ENCODE data around the gene B4GALT1.

B4GALT1 gene

GRCh38 chr9:33109097-33109496, 58.0 kb downstream of the B4GALT1 start:
- no peak for TF ChIP-seq CTCF (IDR thresholded peaks at IDR 0.05; ENCODE audit: low read depth, low read length)
- no peak for DNase-seq
- H3K4me3 ChIP-seq (ENCODE audit: low read depth, low read length), result no peak overlapping the region
- no peaks in the 10 kb centered on the region for H3K27me3 ChIP-seq (ENCODE audit: insufficient read depth, low read depth, severe bottlenecking)
- H3K36me3 ChIP-seq, result no peaks in the 10 kb centered on the region
- H3K9me3 ChIP-seq (ENCODE audit: severe bottlenecking), result no peaks in the 10 kb centered on the region
- H3K27ac ChIP-seq, result no peak overlapping the region

- Histone ChIP-seq H3K36me3 (no peaks in the 10 kb centered on the region), H3K4me3 (ENCODE audit: low read depth, low read length) (no peak overlapping the region), H3K9me3 (ENCODE audit: severe bottlenecking) (no peaks in the 10 kb centered on the region), H3K27me3 (ENCODE audit: insufficient read depth, low read depth, severe bottlenecking) (no peaks in the 10 kb centered on the region), H3K27ac (no peak overlapping the region)
- no peak for DNase-seq
- no peak for TF ChIP-seq CTCF (IDR thresholded peaks at IDR 0.05; ENCODE audit: low read depth, low read length)
These were observed 58.7 kb downstream of the B4GALT1 start for GRCh38 chr9:33108472-33108871.

GRCh38 chr9:33107762-33108161, 59.4 kb downstream of the B4GALT1 start:
- Histone ChIP-seq H3K36me3 (no peaks in the 10 kb centered on the region), H3K27ac (no peak overlapping the region), H3K27me3 (ENCODE audit: insufficient read depth, low read depth, severe bottlenecking) (no peaks in the 10 kb centered on the region), H3K9me3 (ENCODE audit: severe bottlenecking) (no peaks in the 10 kb centered on the region), H3K4me3 (ENCODE audit: low read depth, low read length) (no peak overlapping the region)
- no peak for DNase-seq
- no peak for TF ChIP-seq CTCF (IDR thresholded peaks at IDR 0.05; ENCODE audit: low read depth, low read length)

GRCh38 chr9:33106827-33107621, 60.1 kb downstream of the B4GALT1 start:
- H3K36me3 ChIP-seq, result no peaks in the 10 kb centered on the region
- H3K27me3 ChIP-seq (ENCODE audit: insufficient read depth, low read depth, severe bottlenecking), result no peaks in the 10 kb centered on the region
- H3K9me3 ChIP-seq (ENCODE audit: severe bottlenecking), result no peaks in the 10 kb centered on the region
- H3K27ac ChIP-seq, result no peak overlapping the region
- TF ChIP-seq CTCF (IDR thresholded peaks at IDR 0.05; ENCODE audit: low read depth, low read length), result no peak
- no peak for DNase-seq
- no peak overlapping the region for H3K4me3 ChIP-seq (ENCODE audit: low read depth, low read length)

GRCh38 chr9:33106372-33106771, 60.8 kb downstream of the B4GALT1 start:
- Histone ChIP-seq H3K27ac (no peak overlapping the region), H3K27me3 (ENCODE audit: insufficient read depth, low read depth, severe bottlenecking) (no peaks in the 10 kb centered on the region), H3K9me3 (ENCODE audit: severe bottlenecking) (no peaks in the 10 kb centered on the region), H3K4me3 (ENCODE audit: low read depth, low read length) (no peak overlapping the region), H3K36me3 (no peaks in the 10 kb centered on the region)
- DNase-seq, result no peak
- TF ChIP-seq CTCF (IDR thresholded peaks at IDR 0.05; ENCODE audit: low read depth, low read length), result no peak

GRCh38 chr9:33105959-33106358, 61.2 kb downstream of the B4GALT1 start:
- H3K36me3 ChIP-seq, result no peaks in the 10 kb centered on the region
- no peak for DNase-seq
- no peak overlapping the region for H3K4me3 ChIP-seq (ENCODE audit: low read depth, low read length)
- H3K27ac ChIP-seq, result no peak overlapping the region
- no peak for TF ChIP-seq CTCF (IDR thresholded peaks at IDR 0.05; ENCODE audit: low read depth, low read length)
- H3K27me3 ChIP-seq (ENCODE audit: insufficient read depth, low read depth, severe bottlenecking), result no peaks in the 10 kb centered on the region
- no peaks in the 10 kb centered on the region for H3K9me3 ChIP-seq (ENCODE audit: severe bottlenecking)
